Stimulated activated effector memory CD8-positive, alpha-beta T cell treated with anti-CD3 and anti-CD28 coated beads, Interleukin-12 subunit alpha, Interleukin-12 subunit beta, amount 100 ng/mL, for 72 hours (primary cell): ENCODE results near the gene PDE4DIP.
"Not testable (repeated sequence)": the region's sequence is repeated elsewhere in the genome, so short reads cannot be mapped to it uniquely, and the experiment has no call there.

Experiments used
- ATAC-seq: fragments of 150-1000 bp; cut with Tn5 transposase; 2 replicates; pipeline ENCODE4 v1.10.0; 2021
- DNase-seq, 2 donors: peaks; one replicate each; pipeline ENCODE4 v3.0.0; 2021 to 2022; ENCODE audit warnings: low spot score in 2 of 2
- H3K27ac Mint-ChIP-seq: one replicate; pipeline ENCODE4 v1.8.0; 2022; ENCODE audit warnings: mild to moderate bottlenecking, mixed read lengths
- H3K36me3 Mint-ChIP-seq: one replicate; pipeline ENCODE4 v1.8.0; 2022; ENCODE audit warnings: mild to moderate bottlenecking, mixed read lengths
- H3K4me1 Mint-ChIP-seq: one replicate; pipeline ENCODE4 v1.8.0; 2022; ENCODE audit warnings: mixed read lengths
- H3K4me3 Mint-ChIP-seq: one replicate; pipeline ENCODE4 v1.8.0; 2022; ENCODE audit warnings: mild to moderate bottlenecking, mixed read lengths
- H3K9me3 Mint-ChIP-seq: one replicate; pipeline ENCODE4 v1.8.0; 2022; ENCODE audit warnings: mixed read lengths

The PDE4DIP gene

DNA sequence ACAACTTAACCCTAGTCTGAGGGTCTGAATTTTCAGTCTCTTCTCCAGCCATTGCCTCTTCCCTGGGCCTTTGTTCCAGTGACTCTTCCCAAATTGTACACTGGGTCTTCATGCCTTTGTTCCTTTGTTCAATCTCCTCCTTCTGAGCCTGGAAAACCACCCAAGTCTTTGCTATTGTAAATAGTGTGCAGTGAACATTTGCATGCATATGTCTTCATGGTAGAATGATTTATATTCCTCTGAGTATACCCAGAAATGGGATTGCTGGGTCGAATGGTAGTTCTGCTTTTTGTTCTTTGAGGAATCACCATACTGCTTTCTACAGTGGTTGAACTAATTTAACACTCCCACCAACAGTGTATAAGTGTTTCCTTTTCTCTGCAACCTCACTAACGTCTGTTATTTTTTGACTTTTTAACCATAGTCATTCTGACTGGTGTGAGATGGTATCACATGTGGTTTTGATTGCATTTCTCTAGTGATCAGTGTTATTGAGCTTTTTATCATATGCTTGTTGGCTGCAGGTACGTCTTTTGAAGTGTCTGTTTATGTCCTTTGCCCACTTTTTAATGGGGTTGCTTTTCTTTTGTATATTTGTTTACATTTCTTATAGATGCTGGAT, 91.3 kb downstream of the PDE4DIP start:
- not testable (repeated sequence) for ATAC-seq, H3K9me3 Mint-ChIP-seq

DNA sequence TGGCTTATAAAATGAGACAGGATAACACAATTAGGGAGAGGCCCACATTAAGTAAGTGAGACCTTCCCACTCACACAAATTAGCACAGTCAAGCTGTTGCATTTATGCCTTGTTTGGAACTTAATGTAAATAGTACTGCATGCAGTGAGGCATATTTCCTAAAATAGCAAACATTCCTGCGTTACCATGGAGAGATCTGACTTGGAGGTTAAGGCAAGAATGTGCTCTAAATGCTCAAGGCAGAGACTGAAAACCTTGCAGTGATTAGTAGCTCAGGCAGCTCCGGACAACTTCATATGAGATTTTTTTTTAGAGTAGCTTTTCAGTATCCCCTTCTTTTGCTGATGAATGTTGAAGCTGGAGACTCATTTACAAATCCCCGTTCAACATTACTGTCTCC, 98.7 kb downstream of the PDE4DIP start:
- H3K27ac Mint-ChIP-seq, H3K36me3 Mint-ChIP-seq, H3K4me3 Mint-ChIP-seq, DNase-seq, H3K4me1 Mint-ChIP-seq, ATAC-seq, H3K9me3 Mint-ChIP-seq: not testable (repeated sequence)

More for the DNA sequence above, 91.3 kb downstream of the PDE4DIP start:
- not testable (repeated sequence) for H3K27ac Mint-ChIP-seq, H3K4me3 Mint-ChIP-seq, H3K4me1 Mint-ChIP-seq, H3K36me3 Mint-ChIP-seq, DNase-seq

DNA sequence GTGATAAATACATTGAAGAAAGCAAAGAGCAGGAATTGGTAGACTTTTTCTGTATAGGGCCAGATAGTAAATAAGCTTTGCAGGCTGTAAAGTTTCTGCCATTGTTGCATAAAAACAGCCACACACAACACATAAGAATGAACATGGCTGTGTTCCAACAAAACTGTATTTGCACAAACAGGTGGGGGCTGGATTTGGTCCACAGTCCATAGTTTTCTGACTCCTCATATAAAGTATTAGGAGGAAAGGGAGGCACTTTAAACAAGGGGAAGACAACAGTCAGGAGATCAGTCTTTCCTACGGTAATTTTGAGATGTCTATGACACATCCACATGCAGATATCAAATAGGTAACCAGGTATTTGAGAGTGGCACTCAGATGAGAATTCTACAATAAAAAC, 100.9 kb downstream of the PDE4DIP start:
- H3K9me3 Mint-ChIP-seq, H3K36me3 Mint-ChIP-seq, DNase-seq, H3K27ac Mint-ChIP-seq, H3K4me3 Mint-ChIP-seq, H3K4me1 Mint-ChIP-seq, ATAC-seq: not testable (repeated sequence)

GRCh38 chr1:148948768-148949167, 104.5 kb downstream of the PDE4DIP start:
- H3K27ac Mint-ChIP-seq: not testable (repeated sequence)

DNA sequence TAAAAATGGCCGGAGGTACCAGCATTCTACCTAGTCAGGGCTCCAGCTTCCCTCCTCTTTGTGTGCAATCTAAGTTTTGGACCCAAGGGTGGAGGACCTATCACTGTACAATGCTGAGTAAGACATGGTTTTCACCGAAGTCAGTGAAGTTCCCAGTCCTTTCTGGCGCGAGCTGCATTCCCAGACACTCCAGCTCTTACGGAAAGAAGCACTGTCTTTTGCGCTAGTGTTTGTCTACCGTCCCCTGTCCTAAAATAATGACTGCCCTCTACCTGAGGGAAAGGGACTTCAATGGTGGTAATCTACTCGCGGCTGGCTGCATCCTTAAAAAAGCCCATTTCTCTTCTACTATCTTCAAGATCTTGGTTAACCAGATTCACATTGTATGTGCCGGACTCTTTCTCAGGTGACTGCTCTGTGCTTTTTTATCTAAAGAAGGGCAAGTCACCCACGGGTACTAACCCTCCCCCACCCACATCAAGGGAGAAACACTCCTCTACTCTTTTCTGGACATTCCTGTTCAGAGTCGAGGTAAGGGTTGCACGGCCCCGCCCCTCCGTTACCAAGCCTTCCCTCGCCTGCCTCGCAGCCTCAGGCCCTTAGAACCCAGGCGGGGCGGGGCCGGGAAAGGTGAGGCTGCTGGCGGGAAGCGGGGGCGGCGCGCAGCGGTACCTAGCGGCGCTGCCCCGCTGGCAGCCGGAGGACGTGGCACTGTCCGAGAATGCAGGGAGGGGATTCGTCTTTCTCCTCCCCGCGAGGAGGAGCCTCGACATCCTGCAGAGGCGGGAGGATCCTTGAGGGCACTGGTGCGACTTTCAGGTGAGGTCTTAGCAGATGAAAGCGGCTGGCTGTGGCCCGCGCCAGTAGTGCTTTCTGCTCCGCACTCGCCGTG, 107.4 kb downstream of the PDE4DIP start:
- Mint-ChIP-seq H3K4me3 (peak overlapping the region; percentile 77), H3K27ac (peak overlapping the region; percentile 87)
- H3K9me3 Mint-ChIP-seq, H3K36me3 Mint-ChIP-seq, H3K4me1 Mint-ChIP-seq: not testable (repeated sequence)
- peak; percentile 90 for ATAC-seq
- peak; percentile 52 to 86 for DNase-seq

More at GRCh38 chr1:148948768-148949167, 104.5 kb downstream of the PDE4DIP start:
- not testable (repeated sequence) for H3K4me3 Mint-ChIP-seq, DNase-seq, H3K9me3 Mint-ChIP-seq, H3K4me1 Mint-ChIP-seq, H3K36me3 Mint-ChIP-seq, ATAC-seq

DNA sequence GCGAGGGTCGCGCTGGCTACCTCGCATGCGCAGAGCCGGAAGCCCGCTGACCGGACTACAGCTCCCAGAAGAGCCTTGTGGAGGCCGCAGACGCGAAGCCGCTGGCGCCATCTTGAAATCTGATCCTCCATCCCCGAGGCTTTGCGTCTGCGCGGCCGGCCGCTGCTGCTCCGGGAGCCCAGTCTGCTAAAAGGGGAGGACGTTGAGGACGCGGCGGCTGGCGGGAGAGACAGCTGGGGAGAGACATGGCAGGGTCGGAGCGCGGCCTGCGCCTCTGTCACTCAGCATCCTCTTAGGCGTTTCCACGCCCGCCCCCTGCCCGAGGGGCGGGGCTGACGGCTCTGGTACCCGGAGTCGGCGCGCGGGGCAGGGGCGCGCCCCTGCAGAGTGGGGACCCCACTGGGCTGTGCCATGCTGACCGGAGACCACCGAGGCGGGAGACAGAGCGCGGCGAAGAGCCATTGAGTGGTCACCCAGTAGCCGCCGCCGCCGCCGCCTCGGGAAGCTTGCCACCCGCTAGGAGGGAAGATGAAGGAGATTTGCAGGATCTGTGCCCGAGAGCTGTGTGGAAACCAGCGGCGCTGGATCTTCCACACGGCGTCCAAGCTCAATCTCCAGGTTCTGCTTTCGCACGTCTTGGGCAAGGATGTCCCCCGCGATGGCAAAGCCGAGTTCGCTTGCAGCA, 108.2 kb downstream of the PDE4DIP start:
- H3K9me3 Mint-ChIP-seq, H3K36me3 Mint-ChIP-seq, H3K4me1 Mint-ChIP-seq: not testable (repeated sequence)
- H3K4me3 Mint-ChIP-seq: peak overlapping the region; percentile 77
- DNase-seq (peak; percentile 31 to 77), ATAC-seq (peak; percentile 85)
- H3K27ac Mint-ChIP-seq: peak overlapping the region; percentile 87

- H3K36me3 Mint-ChIP-seq, H3K27ac Mint-ChIP-seq, H3K9me3 Mint-ChIP-seq, H3K4me1 Mint-ChIP-seq, ATAC-seq: not testable (repeated sequence)
- DNase-seq: peak in 1 of 2 donors; percentile 59
- peak overlapping the region; percentile 77 for H3K4me3 Mint-ChIP-seq
Measured at GRCh38 chr1:148952938-148953616, 108.8 kb downstream of the PDE4DIP start.

- ATAC-seq, H3K27ac Mint-ChIP-seq: not testable (repeated sequence)
- H3K4me3 Mint-ChIP-seq: peak overlapping the region; percentile 77
Measured at GRCh38 chr1:148953730-148954129, 109.5 kb downstream of the PDE4DIP start.

GRCh38 chr1:148958343-148958742, 114.1 kb downstream of the PDE4DIP start:
- H3K4me3 Mint-ChIP-seq, ATAC-seq, H3K4me1 Mint-ChIP-seq, H3K9me3 Mint-ChIP-seq, H3K27ac Mint-ChIP-seq, DNase-seq, H3K36me3 Mint-ChIP-seq: not testable (repeated sequence)

More at GRCh38 chr1:148953730-148954129, 109.5 kb downstream of the PDE4DIP start:
- not testable (repeated sequence) for H3K9me3 Mint-ChIP-seq, H3K36me3 Mint-ChIP-seq, DNase-seq
- H3K4me1 Mint-ChIP-seq: peaks cover 11% of the 10 kb centered on the region

DNA sequence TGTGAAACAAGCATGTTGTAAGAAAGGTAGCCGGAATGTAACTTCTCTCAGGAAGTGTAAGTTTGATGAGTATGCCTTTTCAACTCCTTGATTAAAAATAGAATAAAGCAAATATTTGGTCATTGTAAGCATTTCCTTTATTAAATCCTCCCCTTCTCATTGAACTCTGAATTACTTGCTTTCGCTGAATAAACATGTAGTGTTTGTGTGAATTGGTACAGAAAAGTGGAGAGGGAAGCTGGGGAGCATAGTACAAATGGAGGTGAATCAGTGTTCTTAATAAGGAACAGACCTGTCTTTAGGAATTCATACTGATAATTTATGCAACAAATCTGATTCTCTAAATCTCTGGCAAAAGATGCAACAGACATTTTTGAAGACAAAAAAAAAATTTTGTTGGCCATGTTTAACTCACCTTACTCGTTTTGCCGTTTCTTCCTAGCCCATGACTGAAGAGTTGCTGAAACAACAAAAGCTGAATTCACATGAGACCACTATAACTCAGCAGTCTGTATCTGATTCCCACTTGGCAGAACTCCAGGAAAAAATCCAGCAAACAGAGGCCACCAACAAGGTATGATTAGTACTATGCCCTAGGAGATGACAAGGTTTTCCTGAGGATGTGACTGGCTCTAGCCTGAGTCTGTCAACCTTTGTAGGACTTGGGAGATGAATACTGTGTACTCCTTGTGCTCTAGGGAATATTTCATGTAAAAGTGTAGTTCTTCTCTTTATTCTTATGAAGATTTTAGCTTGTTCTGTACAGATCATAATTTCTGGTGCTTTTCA, 116.2 kb downstream of the PDE4DIP start:
- not testable (repeated sequence) for H3K9me3 Mint-ChIP-seq, H3K27ac Mint-ChIP-seq, H3K4me3 Mint-ChIP-seq, H3K4me1 Mint-ChIP-seq, ATAC-seq, DNase-seq
- H3K36me3 Mint-ChIP-seq: peaks cover 13% of the 10 kb centered on the region

GRCh38 chr1:148962127-148962857, 118.1 kb downstream of the PDE4DIP start:
- H3K4me3 Mint-ChIP-seq, H3K4me1 Mint-ChIP-seq, ATAC-seq, DNase-seq, H3K9me3 Mint-ChIP-seq, H3K27ac Mint-ChIP-seq: not testable (repeated sequence)
- peaks cover 15% of the 10 kb centered on the region for H3K36me3 Mint-ChIP-seq

DNA sequence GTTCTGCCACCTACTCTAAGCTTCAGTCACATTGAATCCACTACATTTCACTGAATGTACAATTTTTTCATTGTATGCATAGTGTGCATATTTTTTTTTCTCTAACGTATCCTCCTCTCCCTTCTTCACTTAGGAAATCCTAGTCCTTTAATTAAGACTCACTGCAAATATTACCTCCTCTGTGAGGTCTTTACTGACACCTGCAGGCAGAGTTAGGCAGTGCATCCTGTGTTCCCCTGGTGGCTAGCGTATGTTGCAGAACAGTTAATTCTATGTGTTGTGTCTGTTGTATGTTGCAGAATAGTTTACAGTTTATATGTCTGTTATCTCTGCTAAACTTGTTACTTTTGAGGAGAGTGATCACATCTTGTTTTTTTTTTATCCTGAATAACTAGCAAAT, 121.9 kb downstream of the PDE4DIP start:
- not testable (repeated sequence) for H3K4me3 Mint-ChIP-seq, H3K27ac Mint-ChIP-seq, H3K4me1 Mint-ChIP-seq, DNase-seq, H3K9me3 Mint-ChIP-seq
- peak; percentile 75 for ATAC-seq
- H3K36me3 Mint-ChIP-seq: peaks cover 21% of the 10 kb centered on the region

- H3K4me3 Mint-ChIP-seq, ATAC-seq, H3K9me3 Mint-ChIP-seq, H3K4me1 Mint-ChIP-seq, H3K27ac Mint-ChIP-seq, DNase-seq: not testable (repeated sequence)
- peaks cover 21% of the 10 kb centered on the region for H3K36me3 Mint-ChIP-seq
Measured at GRCh38 chr1:148967580-148967979, 123.4 kb downstream of the PDE4DIP start.

DNA sequence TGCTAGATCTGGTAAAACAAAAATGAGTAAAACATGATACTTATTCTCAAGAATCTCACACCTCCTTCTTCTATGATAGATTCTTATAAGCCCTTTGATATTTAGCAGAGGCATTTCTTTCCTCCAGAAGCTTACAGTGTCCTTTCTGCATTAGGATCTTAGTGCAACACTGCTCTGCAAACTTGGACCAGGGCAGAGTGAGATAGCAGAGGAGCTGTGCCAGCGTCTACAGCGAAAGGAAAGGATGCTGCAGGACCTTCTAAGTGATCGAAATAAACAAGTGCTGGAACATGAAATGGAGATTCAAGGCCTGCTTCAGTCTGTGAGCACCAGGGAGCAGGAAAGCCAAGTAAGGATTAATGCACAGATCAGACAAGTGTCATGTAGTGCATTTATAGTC, 124.5 kb downstream of the PDE4DIP start:
- H3K4me3 Mint-ChIP-seq, ATAC-seq, H3K27ac Mint-ChIP-seq, DNase-seq, H3K9me3 Mint-ChIP-seq, H3K4me1 Mint-ChIP-seq: not testable (repeated sequence)
- peaks cover 14% of the 10 kb centered on the region for H3K36me3 Mint-ChIP-seq
